Measurements from ENCODE around the gene MAP3K19. TPM values are rescaled to one million over a fixed set of nuclear protein-coding genes. Genes with fewer than 3 reads are reported as not detected.

MAP3K19 gene
- total RNA-seq: not detected in 2 replicates

GRCh38 chr2:135047300-135047699, at the start of gene MAP3K19:
TSS of gene MAP3K19 (minus strand) at chr2:135047447. CDS start at chr2:135024647, 22,800 bp downstream.

GRCh38 chr2:135052042-135052876, 5.0 kb upstream of the MAP3K19 start, which contains the start of gene RAB3GAP1:
TSS of gene RAB3GAP1 (plus strand) at chr2:135052292. CDS start at chr2:135052308, 16 bp downstream.

GRCh38 chr2:134918526-134919340, 128.5 kb downstream of the MAP3K19 start, which contains the start of gene CCNT2:
TSS of gene CCNT2 (plus strand) at chr2:134918822. CDS start at chr2:134918855, 33 bp downstream.

Other genes with a start within 250 kb of the MAP3K19 start
- gene ACMSD, start 208.8 kb downstream of the MAP3K19 start, total RNA-seq: not detected in 2 replicates
- 23.4 and 23.6 TPM in 2 replicates for gene CCNT2, start 128.6 kb downstream of the MAP3K19 start, total RNA-seq
- 81.1 and 93.2 TPM in 2 replicates for gene RAB3GAP1, start 4.8 kb upstream of the MAP3K19 start, total RNA-seq